GM19467 (cell line): ENCODE results near the gene HAAO.

Experiments used
- ATAC-seq: cut with Tn5 transposase; IDR thresholded peaks from one replicate; pipeline ENCODE4 v1.9.1; 2021; ENCODE audit warnings: mild to moderate bottlenecking, moderate library complexity; ENCODE audit not compliant: unreplicated experiment

Gene HAAO

DNA sequence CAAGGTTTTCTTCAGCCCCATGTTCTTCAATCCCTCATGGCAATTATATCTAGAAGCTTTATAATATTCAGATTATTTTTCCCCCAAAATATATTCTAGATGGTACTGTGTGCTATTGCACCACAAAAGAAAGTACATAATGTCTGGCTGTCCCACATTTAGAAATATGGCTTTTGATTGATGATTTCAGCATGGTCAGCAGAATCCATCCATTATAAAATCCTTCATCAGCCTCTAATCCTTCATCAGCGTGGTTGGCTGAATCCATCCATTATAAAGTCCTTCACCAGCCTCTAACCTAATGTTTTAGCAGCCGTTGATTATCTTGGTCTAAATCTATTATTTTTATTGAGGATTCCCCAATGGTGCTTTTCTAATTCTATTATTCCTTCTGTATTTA lies 23.3 kb upstream of the HAAO start:
- ATAC-seq = no peak

DNA sequence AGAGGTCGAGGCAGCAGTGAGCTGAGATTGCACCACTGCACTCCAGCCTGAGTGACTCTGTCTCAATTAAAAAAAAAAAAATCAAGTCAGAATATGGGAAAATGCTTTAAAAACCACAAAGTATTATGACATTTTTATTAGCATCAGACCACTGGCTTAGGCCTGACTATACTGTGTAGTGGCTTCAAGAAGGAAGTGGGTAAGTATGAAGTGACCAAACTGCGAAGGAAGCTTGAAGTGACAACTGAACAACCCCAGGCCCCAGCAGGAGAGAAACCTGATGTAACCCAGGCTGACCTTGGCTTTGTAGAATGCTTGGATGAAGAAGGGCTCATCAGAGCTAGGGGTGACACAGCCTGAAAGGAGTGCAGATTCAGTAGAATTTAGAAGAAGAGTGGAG lies 21.4 kb upstream of the HAAO start:
- no peak for ATAC-seq

DNA sequence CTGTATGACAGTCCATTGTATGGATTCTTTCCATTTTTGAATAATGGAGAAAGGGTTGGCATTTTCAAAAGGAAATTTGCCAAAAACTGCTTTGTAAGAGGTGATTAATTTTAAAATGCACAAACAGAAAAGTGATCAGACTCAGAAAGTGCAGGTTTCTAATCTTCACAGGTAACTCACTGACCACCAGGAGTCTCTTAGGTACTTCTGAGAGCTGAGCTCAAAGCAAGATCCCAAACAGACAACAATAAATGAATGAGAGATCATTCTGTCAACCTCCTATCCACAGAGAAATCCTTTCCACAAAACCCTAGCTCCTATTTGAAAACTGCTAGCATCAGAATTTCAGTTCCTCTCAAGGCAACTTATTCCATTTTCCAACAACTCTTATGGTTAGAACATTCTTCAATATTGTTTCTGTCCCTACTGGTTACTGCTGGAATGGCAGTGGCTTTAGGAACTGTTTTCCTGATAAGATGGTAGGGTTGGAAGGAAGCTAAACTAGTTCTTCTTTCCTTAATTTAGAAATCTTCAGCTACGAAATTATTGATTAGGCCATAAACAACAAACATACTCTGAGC lies 20.6 kb upstream of the HAAO start:
- no peak for ATAC-seq

DNA sequence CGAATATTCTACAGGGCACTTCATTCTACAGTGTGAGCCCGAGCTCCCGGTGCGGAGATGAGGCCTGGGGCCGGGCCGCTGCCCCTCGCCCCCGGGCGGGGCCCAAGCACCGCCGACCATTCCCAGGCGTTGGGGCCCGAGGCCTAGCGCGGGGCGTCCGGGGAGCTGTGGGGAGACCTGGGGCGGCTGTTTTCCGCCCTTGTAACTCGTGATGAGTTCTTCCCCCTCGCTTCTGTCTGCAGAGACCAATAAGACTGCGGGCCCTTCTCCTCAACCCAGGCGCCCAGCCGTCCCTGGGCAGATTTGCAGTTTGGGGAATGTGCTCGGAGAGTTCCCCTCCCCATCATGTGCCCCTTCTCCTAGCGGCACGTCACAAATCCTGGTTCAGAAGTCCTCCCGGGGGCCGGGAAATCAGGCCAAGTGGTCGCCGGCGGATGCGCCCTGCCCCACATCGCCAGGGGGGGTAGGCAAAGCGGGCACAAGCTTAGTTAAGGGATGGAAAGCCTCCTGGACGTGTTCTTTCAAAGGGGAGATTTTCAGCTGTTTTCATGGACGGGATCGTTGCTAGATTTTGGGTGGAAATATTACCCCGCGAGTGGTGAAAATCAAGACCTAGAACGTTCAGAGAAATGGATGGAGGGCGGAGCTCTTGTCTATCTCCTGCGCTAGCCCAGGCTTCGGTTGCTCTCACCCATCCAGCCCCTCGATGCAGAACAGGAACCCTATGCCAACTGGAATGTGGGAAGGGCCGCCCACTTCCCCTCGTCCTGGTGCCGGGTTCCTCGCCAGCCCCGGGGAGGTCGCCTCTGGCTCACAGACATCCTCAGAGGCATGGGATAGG lies 18.8 kb upstream of the HAAO start:
- peak; percentile 10 for ATAC-seq

DNA sequence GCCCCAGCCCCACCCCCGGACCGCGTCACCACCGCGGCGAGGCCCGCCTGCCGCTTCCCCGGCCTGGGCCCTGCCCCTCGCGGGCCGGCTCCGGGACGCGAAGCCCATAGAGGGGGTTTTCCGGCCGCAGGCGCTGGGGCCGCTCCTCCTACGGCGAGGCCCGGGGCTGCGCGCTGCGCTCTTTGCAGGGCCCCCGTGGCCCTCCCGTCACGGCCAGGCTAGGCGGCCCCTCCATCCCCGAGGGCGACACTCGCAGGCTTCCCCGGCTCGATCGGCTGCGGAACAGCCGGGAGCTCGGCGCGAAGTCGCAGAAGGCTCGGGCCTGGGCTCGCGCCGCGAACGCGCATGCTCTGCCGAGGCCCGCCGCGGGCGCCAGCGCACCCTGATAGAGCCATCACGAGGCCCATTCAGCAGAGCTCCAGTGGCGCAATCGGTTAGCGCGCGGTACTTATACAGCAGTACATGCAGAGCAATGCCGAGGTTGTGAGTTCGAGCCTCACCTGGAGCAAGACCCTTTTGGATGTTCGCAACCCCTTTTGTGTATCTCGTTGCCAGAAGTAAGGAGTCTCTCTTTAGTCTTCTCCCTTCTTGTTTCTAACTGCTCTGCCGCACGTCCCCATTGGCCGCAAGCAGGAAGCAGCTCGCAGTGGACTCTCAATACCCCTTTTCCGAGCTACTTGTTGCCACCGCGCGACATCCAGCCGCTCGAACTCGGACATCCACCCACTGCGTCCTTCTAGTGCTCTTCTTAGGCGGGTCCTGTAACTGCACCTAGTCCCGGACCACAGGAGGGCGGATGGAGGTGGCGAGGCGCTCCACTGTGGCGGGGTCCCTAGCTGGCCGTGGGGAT lies 18.0 kb upstream of the HAAO start:
- ATAC-seq = peak; percentile 63

DNA sequence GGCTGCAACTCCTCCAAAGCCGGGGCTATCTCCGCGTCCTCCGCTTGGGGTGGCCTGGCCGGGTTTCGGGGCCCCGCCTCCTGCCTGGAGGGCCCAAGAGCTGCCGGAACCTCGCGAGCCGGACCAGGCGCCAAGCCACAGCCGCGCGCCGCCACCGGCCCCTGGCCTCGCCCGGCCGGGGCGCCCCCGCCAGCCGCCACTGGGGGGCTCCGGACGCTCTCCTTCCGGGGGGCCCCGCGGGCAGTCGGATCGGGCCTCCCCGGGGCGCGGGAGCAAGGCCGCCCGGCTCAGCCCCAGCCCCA lies 17.4 kb upstream of the HAAO start:
- peak; percentile 54 for ATAC-seq

DNA sequence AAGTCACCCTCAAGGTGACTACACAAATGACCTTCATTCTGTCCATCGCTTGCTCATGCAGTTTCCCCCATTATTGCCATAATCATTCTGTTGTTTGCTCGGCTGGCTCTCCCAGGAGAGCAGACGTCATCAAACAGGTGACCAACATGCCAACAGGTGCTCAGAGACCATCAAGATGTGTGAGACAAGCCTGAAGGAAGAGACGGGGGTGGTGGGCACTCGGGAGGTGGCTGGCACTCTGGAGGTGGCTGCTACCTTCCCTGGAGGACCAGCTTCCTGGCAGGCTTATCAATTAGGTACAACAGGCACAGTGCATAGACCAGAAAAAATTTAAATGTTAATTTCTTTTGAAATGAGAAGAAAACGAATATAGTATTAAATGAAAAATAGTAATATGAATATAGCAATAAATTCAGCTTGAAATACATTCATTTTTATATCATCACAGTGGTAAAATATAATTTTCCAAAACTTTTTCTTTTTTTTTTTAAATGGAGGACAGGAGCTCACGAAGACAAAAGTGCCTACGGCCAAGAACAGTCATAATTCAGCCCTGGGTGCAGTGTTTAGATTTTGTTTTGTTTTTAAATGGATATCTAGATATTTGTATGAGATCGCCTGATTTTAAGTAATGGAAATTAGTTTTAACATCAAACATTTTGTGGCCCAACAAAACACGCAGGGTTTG lies 16.9 kb upstream of the HAAO start:
- ATAC-seq = no peak

DNA sequence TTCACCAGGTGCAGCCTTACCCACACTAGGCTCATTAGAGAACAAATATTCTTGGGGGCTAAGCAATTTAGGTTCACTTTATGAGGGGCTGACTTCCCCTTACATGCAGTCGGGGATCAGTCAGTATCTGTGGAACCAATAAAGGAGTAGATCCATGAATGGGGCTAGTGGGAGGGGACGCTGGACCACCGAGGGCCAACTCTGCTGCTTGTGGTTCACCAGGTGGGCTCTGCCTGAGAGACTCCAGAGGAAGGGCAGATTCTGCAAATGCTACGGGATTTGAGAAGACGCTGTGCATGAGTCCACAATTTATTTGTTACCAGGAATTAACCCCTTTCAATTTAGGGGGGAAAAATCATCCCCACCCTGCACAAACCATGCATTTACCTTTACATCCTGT lies 15.9 kb upstream of the HAAO start:
- ATAC-seq = no peak

DNA sequence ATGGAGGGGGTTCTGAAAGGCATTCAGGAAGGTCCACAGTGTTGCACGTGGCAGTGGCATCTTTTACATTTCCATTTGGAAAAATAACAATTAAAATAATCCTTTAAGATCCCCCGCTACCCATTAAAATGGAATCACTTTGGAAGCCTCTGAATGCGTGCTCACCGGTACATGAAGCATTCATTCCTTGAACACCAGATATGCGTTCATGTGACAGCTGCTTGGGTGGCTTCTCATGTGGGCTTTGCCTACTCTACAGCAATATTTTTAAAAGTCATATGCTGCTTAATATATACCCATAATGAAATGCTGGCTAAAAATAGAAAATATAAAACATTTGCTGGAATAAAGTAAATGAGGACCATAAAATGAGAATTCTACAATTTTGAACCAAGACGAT lies 14.4 kb upstream of the HAAO start:
- ATAC-seq = no peak

DNA sequence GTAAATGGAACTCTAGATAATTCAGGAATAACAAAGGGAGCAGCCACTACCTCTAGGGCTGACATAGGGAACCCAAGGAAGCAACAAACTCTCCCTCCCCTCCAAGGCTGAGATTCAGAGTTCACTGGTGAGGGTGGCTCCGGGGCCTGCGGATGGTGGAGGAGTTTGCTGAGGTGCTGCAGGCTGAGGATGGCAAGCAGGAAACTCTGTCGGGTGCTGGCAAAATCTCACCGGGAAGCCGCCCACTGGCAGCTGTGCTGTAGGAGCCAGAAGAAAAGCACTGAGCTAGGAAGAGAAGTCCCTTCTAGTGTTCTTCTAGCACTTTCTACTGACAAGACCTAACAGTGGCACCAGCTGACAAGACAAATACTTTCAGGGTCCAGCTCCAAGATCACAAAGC lies 12.5 kb upstream of the HAAO start:
- no peak for ATAC-seq

DNA sequence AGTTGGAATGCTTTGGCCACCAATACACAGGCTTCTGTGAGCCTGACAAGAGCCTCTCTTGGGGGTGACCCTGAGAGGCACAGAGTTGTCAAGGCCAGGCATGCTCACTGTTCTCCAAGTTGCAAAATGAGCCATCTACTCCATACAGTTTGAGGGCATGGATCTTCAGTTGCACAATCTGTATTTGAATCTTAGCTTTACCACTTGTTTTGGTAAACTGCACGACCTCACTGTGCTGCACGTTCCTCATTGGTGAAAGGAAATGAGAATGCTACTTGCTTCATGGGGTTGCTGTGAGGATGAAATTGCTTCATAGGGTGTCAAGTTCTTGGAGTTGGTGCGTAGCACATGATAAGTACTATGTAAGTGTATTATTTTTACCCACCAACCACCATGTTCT lies 12.0 kb upstream of the HAAO start:
- ATAC-seq = no peak

DNA sequence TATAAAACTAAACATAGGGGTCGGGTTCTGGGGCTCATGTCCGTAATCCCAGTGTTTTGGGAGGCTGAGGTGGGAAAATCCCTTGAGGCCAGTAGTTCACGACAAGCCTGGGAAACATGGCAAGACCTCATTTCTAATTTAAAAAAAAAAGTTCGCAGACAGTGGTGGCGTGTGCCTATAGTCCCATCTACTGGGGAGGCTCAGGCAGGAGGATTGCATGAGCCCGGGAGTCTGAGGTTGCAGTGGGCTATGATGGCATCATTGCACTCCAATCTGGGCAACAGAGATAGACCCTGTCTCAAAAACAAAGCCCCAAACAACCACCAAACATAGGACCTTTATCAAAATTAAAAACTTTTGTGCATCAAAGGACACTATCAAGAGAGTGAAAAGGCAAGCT lies 9.8 kb upstream of the HAAO start:
- no peak for ATAC-seq

DNA sequence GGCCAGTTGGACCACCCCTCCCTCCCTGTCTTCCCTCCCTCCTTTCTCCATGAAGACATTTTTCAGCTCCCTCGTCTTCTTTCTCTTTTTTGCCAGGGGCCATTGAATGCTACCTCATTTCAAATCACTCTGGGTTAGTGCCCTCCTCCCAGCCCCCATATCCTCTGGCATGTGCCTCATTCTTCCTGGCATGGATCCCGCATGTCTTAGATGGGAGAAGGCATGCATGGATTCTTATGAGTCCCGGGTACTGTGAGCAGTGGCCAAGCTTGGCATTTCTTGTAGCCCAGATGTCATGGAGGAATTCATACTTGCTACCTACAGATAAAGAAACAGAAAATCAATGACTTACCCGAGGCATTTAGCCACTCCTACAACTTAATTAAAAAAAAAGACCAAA lies 9.0 kb upstream of the HAAO start:
- no peak for ATAC-seq

DNA sequence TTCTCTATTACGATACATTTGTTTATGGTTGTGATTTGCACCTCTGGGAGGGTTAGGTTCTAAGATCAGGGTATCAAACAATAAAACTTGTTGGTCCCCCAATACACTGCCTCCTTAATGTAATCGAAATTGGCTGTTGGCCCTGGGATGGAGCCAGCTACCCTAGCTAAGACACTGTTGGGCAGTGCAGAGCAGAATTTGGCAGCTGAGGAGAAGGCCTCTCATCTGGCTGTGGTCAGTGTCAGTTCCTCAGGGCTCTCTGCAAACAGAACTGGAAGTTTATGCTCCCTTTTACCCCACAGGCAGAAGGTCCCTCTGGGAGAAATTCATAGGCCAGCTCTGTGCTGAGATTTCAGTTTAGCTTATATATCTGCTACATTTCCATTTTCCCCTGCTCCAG lies 8.6 kb upstream of the HAAO start:
- no peak for ATAC-seq

DNA sequence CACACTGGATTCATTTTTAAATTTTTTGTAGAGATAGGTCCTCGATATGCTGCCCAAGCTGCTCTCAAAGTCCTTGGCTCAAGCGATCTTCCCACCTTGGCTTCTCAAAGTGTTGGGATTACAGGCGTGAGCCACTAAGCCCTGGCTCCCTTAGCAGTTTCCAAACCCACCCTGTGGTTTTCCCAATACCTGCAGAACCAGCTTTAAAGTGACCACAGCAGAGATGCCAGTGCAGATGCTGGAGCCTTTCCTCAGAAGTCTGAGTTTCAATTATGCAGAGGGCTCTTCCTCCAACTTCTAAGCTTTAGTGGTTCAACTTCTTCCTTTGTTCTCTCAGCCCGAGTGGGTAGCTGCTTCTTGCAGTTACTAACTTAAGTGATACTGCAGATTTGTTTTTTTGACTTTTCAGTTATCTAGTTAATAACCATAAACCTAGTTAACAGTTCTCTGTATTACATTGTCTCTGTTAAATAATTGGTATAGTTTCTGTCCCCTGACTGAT lies 8.1 kb upstream of the HAAO start:
- ATAC-seq = no peak

DNA sequence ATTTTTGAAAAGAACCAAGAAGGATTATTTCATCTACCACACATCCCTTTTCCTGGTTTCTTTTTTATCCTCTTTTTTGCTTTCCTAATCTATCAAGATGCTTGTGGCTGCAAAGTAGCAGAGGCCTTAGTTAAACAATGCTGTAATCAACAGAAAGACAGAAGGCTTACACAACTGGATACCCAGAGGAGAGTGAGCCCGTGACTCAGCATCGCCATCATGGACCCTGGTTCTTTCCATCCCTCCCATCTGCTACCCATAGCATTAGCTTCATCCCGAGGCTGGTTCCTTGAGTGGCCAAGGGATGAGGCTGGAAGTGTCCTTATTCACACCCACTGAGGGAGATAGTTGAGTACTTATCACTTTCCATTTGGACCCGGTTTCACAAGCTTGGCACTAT lies 7.5 kb upstream of the HAAO start:
- ATAC-seq = no peak

DNA sequence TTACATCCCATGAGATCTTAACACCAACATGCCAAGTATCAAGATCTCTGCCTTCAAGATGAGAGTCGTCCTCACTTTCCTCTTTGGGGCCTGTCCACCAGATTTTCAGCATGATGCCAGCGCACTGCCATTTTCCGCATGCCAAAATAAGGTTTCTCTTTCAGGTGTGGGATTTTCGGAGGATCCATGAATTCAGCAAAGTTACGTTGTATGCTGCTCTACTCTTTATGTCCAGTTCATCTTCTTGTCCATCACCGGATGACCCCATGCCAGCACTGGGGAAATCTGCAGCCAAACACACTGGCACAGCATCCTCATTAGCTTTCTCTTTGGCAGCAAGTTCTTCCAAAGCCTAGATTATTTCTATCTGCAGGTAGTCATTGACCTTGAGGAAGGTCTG lies 4.9 kb upstream of the HAAO start:
- ATAC-seq = no peak

DNA sequence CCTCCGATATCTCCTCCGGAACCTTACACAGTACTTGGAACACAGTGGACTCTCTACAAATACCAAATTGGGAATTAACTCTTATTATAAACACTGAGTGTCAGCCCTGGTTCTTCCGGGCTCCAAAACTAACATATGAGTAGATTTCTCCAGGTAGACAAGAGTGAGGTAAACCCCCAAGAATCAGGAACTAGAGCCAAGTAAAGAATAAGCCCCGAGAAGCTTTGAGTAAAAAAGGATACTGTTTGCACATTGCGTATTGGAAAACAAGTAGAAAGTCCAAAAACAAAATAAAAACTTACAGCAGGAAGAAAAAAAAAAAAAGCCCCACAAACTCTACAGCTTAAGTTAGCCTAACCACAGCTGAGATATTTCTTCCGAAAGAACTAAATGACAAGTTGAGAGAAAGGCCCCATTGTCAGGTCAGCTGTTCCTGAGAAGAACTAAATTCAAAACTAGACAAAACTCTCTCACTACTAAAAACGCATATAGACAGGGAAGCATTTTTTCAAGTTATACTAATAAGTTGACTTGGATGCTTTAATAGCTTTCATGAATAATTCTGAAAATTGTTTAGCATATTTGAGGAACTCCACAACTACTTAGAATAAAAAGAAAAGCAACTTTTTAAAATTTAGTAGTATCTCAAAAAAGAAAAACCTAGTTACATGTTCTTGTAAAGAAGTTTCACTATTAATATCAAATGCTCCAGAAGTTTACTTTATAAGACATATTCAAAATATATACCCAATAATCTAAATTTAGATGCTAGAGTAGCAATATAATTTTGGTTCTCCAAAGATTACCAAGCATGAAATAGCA lies 4.3 kb upstream of the HAAO start:
- no peak for ATAC-seq

DNA sequence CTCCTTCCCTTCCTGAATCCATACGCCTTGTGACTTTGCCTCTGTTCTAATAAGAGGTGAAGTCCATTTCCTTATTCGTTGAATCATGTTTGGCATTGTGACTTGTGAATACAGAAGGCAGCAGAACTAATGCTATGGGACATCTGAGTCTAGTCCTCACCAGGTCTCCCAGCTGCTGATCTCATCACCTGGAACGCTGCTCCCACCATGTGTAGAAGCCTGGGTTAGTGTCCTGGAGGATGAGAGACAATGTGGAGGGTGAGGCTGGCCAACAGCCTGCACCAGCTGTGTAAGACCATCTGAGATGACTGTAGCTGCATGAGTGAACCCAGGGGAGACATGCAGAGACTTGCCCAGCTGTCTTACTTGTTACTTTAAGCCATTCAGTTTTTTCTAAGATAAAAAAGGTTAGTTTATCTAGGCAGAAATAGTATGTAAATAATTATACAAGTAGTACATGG lies 3.5 kb upstream of the HAAO start:
- no peak for ATAC-seq

DNA sequence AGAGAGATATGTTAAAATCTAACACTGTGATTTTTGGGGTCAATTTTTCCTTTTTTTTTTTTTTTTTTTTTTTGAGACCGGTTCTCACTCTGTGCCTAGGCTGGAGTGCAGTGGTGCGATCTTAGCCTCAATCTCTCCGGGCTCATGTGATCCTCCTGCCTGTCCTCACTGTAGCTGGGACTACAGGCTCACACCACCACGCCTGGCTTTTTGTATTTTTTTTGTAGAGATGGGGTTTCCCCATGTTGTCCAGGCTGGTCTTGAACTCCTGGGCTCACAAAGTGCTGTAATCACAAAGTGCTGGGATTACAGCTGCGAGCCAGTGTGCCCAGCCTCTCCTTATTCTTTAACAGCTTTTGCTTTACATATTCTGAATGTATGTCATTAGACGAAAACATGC lies 2.9 kb upstream of the HAAO start:
- no peak for ATAC-seq
